NCI-H526 treated with DMSO at 0.1 percent for 48 hours (cell line): ENCODE data around the gene TGM2.

Experiments used
- DNase-seq: peaks from one replicate; lab custom pipeline; 2025; lab: John Stamatoyannopoulos, UW

TGM2 gene

GRCh38 chr20:38199501-38200390, 34.7 kb upstream of the TGM2 start:
- no peak for DNase-seq

GRCh38 chr20:38198238-38198861, 33.3 kb upstream of the TGM2 start:
- DNase-seq = no peak

GRCh38 chr20:38197619-38198018, 32.5 kb upstream of the TGM2 start:
- DNase-seq = no peak

DNA sequence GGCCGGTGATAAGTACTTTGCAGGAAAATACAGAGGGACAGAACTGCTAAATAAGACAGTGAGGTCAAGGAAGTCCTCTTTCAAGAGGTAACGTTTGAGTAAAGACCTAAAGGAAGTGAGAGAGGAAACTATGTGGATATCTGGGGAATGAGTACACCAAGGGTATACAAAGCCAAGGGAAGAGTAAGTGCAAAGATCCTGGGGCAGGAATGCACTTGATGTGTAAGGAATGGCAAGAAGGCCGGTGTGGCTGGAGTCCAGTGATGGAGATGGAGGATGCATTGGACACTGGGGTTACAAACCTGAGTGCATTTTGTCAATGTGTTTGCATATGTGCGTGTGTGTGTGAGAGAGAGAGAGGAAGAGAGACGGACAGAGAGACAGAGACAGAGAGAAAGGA, 32.1 kb upstream of the TGM2 start:
- DNase-seq = no peak

DNA sequence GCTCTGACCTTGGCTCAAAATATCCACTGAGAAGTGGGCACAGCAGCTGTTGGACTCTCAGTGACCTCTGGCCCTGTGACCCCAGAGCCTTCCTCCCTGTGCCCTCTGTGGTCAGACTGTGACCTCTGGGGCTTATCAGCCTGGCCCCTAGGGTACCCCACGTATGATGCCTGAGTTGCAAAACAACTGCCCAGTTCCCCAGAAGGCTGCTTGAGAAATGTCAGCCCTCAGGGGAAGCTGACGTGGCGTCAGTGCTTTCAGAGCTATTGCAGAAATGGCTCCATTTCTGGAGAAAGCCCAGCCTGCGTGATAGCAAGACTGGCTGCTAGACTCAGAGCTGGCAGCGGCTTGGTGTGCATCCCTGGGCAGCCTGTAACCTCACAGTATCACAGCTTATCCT, 31.5 kb upstream of the TGM2 start:
- no peak for DNase-seq

DNA sequence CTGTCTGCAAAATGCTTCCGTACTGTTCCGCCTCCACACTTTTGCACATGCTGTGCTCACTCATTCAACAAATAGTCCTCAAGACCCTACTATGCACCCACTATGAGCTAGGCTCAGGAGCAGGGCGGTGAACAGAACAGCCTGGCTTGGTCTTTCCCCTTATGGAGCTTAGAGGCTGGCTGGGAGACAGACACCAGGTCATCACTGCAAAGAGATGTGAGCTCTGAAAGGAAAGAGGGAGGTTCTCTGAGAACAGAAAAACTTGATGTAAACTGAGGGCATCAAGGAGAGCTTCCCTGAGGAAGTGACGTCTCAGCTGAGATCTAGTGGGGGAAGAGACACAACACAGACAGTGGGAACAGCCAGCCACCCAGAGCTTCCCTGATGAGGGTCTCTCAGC, 31.0 kb upstream of the TGM2 start:
- DNase-seq = no peak

DNA sequence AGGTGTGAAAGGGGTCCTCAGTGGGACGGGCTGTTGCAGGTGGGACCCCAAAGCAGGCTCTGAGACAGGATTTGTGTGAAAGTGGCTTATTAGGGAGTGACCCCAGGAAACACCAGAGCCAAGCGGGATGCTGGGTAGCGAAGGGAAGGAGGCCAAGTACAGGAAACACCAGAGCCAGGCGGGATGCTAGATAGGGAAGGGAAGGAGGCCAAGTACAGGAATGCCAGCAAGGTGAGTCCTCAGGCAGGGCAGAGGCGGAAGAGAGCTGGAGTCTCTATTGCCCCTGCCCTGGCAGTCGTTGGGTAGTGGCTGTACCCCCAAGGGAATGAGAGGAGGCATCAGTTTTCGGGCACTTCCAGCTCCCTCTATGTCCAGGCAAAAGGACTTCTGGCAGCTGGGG, 30.5 kb upstream of the TGM2 start:
- no peak for DNase-seq

DNA sequence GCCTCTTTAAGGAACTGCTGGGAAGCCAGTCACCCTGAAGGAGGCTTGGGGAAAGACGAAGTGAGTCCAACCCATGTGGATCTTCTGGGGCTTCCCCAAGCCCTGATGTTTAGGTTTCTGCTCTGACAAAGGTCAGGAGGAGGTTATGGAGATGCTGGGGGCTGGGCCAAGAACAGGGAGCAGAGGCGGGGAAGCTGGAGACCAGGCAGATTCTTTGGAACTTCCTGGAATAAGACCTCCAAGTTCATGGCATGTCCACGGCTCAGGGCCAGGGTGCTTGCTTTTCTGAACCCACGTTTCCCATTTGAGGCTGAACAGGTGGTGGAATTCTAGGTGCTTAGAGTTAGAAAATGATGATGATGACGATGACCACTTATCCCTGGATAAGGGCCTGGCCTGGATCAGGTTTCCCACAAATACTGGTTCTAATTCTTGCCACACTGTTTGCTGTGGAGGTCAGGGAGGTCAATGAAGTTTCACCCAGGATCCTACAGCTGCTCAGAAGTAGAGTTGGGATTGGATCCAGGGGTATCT, 30.0 kb upstream of the TGM2 start:
- DNase-seq = no peak

GRCh38 chr20:38193586-38194105, 28.6 kb upstream of the TGM2 start:
- no peak for DNase-seq

GRCh38 chr20:38192323-38192885, 27.3 kb upstream of the TGM2 start:
- no peak for DNase-seq

DNA sequence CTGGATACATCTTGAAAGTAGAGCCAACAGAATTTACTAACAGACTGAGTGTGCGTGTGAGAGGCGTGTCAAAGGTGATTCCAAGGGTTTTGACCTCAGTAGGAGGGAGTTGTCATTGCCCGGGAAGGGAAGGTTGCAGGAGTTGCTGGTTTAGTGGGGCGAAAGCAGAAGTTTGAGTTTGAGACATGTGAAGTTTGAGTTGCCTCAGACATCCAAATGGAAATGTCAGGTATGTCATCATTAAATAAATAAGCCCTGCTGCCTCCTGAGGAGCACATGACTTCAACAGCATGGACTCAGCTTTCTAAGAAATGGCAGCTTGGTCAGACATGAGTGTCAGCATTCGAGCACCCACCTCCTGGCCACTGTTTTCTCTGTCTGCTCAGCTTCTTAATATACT, 26.6 kb upstream of the TGM2 start:
- DNase-seq = no peak

DNA sequence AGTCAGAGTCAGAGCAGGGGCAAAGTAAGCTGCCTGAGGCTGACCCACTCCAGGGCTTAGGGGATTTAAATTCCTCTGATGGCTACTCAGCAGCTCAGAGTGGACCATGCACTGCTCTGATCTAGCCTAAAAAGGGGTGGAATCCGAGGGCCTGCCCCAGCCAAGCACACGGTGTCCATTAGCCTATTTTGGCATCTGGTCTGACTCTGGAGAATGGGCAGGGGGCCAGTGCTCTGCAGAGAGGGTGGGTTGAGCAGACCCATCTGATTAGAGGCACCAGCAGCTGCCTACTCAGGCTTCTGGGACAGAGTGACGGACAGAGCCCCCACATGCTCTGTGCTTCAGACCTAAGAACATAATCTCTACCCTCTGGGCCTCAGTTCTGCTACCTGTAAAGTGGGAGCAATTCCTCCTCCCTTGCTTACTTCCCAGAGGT, 25.9 kb upstream of the TGM2 start:
- DNase-seq = no peak

DNA sequence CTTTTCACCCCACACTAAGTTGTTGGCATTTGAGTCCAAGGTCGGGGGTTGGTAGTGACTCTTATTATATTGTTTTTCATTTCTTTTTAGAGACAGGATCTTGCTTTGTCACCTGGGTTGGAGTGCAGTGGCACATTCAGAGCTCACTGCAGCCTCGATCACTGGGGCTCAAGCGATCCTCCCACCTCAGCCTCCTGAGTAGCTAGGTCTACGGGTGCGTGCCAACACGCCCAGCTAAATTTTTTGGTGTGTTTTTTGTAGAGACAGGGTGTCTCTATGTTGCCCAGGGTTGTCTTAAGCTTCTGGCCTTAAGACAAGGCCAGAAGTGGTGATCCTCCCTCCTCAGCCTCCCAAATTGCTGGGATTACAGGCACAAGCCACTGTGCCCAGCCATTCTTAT, 25.1 kb upstream of the TGM2 start:
- no peak for DNase-seq

- no peak for DNase-seq
These were observed 22.4 kb upstream of the TGM2 start for GRCh38 chr20:38187517-38187916.

DNA sequence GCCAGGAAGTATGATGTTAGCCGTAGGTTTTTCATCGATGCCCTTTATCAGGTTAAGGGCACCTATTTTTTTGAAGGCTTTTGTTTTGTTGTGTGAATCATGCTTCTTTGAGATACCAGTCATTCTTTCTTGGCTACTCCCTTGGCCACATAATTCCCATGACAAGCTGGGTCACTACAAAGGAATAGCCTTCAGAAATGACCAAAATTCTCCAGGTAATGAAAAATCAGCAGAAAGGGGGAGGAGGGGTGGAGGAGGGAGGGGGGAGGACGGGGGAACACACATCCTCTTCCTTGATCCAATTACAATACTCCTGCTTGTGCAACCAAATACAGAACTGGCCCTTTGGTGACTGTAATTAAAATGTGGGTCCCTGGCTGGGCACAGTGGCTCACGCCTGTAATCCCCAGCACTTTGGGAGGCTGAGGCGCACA, 21.7 kb upstream of the TGM2 start:
- no peak for DNase-seq

DNA sequence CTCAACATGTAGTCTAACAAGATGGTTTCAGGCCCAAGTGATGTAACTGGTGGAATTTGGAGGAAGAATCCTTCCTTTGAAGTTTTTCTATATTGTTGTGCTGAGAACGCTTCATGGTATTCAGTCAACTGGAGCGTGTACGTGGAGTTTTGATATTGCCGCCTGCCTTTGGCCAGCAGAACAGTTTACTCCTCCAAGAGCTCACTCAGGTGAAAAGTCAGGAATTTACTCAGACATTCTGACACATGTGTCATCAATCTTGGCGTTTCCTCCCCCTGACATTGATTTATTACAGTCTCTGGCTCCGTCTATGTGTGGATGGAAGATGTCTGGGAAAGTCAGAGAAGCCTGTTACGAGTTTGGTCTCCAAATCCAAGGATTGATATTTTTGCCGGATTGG, 19.0 kb upstream of the TGM2 start:
- no peak for DNase-seq

DNA sequence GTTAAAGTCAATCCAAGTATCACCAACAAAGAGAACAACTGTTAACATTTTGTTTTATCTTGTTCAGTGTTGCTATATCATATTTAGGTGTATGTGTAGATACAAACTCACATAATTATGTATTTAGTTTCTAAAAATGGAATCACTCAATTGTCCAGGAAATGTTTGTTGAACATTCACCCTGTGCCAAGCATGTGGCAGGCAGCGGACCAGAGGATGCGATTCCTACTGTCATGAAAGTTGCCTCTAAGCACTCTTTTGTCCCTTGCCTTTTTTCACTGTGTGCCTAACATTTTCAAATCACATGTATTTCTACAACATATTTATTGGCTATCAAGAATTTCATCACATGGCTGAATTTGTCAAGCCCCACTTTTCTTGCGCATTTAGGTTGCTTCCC, 16.9 kb upstream of the TGM2 start:
- DNase-seq = no peak

DNA sequence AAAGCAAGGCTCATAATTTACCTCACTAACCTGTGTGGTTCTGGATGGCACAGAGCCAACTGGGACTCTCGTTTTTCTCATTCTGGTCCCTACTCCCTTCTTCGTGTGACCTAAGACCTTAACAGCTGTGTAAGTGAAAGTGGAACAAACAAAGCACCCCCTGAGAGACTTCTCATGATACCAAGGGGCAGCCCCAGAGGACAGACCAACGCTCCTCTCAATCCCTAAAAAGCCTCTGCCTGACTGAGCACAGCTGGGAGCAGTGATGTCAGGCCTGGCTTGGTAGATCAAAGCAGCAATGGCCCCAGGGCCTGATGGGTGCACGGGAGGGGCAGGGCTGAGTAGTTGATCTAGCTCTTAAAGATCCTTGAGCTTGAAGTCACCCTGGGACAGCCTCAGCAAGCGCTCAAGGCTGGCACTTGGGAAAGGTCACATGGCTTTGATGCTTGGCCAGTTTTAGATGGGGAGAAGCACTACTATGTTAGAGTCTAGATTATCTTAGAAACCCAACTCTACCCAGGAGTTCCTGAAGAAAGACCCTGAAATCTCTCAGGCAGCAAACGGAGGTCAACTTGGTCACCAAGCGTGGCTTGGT, 16.2 kb upstream of the TGM2 start:
- no peak for DNase-seq

GRCh38 chr20:38180781-38181180, 15.7 kb upstream of the TGM2 start:
- DNase-seq = no peak

DNA sequence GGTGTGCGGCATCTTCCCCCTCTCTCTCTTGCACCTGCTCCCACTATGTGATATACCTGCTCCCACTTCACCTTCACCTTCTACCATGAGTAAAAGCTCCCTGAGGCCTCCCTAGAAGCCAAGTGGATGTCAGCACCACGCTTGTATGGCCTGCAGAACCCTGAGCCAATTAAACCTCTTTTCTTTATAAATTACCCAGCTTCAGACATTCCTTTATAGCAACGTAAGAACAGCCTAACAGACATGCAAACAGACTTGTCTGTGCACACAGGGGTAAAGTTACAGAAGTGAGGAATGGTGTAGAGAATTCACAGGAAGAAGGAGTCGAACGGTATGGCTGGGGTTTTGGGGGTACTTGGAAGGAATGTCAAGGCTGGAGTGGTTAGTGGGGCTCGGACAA, 14.8 kb upstream of the TGM2 start:
- no peak for DNase-seq

- DNase-seq = no peak
These were observed 13.5 kb upstream of the TGM2 start for GRCh38 chr20:38178581-38178980.

DNA sequence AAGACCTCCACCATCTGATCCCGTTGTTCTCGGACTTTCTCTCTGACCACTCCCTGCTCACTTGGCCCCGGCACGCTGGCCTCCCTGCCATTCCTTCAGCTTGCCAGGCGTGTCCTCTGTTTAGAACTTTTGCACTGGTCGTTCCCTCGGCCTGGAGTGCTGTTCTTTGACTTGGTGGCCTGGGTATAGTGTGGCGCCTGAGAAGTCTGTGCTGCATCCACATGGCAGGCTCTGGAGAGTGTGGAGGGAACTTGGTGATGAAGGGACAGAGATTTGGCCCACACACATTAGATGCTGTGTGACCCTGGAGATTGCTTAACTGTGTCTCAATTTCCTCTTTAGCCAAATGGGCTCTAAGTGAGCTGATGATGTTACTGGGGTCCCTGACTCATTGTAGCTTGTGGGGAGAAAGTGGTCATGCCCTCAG, 13.0 kb upstream of the TGM2 start:
- DNase-seq = no peak
